WERI-Rb-1 (cell line): ENCODE data around the gene PIAS3.
"Not testable (repeated sequence)": the region's sequence is repeated elsewhere in the genome, so short reads cannot be mapped to it uniquely, and the experiment has no call there.

ENCODE experiments used
- DNase-seq: peaks from one replicate; pipeline ENCODE4 v3.0.0-alpha.2; 2020
- H3K27ac ChIP-seq: fragments of 250-450 bp; sonication (Bioruptor Pico); 2 replicates; pipeline ENCODE4 v1.5.1; 2020; ENCODE audit warnings: mild to moderate bottlenecking, moderate library complexity
- H3K27me3 ChIP-seq: fragments of 250-450 bp; sonication (Bioruptor Pico); 2 replicates; pipeline ENCODE4 v1.5.1; 2021; ENCODE audit warnings: mild to moderate bottlenecking, low read depth, moderate library complexity; ENCODE audit not compliant: insufficient read depth, severe bottlenecking
- H3K36me3 ChIP-seq: fragments of 250-450 bp; sonication (Bioruptor Pico); 2 replicates; pipeline ENCODE4 v1.5.1; 2020; ENCODE audit warnings: mild to moderate bottlenecking, moderate library complexity
- H3K4me3 ChIP-seq: 2 replicates; pipeline ENCODE4 v1.5.1; 2011; ENCODE audit warnings: low read depth, mild to moderate bottlenecking, control low read depth, low read length
- H3K9me3 ChIP-seq: fragments of 250-450 bp; sonication (Bioruptor Pico); 2 replicates; pipeline ENCODE4 v1.5.1; 2021; ENCODE audit warnings: mild to moderate bottlenecking, moderate library complexity; ENCODE audit not compliant: severe bottlenecking
- TF ChIP-seq, protein P1 (sequence below): IDR thresholded peaks from 2 replicates; pipeline ENCODE4 v1.5.1; 2011; ENCODE audit warnings: low read depth, mild to moderate bottlenecking, control low read depth, inconsistent platforms, low read length

Gene PIAS3

DNA sequence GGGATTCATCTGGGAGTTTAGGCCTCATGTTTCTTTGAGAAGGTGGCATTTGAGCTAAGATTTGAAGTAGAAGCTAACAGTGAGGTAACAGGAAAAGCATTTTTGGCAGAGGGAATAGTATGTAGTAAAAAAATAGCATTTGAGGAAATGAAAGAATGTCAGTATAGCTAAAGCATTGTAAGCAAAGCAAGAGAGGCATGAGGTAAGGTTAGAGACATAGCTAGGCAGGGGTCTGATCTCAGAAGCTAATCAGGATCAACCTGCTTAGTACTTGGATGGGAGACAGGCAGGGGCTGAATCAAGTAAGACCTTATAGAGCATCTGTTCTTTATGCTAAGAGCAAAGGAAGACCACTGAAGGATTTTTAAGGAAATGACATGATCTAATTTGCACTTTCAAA lies 30.9 kb downstream of the PIAS3 start:
- Histone ChIP-seq H3K36me3 (peaks cover 85% of the 10 kb centered on the region), H3K4me3 (no peak overlapping the region), H3K27me3 (no peaks in the 10 kb centered on the region), H3K9me3 (no peaks in the 10 kb centered on the region), H3K27ac (peak overlapping the region; percentile 60)
- peak; percentile 62 for DNase-seq
- TF ChIP-seq, protein P1, sequence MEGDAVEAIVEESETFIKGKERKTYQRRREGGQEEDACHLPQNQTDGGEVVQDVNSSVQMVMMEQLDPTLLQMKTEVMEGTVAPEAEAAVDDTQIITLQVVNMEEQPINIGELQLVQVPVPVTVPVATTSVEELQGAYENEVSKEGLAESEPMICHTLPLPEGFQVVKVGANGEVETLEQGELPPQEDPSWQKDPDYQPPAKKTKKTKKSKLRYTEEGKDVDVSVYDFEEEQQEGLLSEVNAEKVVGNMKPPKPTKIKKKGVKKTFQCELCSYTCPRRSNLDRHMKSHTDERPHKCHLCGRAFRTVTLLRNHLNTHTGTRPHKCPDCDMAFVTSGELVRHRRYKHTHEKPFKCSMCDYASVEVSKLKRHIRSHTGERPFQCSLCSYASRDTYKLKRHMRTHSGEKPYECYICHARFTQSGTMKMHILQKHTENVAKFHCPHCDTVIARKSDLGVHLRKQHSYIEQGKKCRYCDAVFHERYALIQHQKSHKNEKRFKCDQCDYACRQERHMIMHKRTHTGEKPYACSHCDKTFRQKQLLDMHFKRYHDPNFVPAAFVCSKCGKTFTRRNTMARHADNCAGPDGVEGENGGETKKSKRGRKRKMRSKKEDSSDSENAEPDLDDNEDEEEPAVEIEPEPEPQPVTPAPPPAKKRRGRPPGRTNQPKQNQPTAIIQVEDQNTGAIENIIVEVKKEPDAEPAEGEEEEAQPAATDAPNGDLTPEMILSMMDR = no peak

DNA sequence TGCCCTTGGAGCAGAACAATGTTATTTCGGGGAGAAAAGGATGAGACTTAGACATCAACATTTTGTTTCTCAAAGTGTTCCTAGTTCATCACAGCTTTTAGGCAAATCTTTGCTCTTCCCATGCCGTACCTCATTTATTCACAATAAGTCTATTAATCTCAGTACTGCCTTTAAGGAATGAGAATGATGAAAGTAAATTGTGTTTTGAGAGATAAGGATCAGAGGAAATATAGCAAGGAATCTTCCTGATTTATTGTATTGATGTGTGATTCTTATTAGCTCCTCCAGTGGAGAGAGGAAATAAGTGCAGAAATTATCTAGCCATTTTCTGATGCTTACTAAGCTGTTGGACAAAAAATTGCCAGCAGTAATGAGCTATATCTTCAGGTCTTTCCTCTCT lies 32.9 kb downstream of the PIAS3 start:
- TF ChIP-seq, protein P1 = no peak
- DNase-seq = no peak
- H3K27me3 ChIP-seq = no peaks in the 10 kb centered on the region
- H3K4me3 ChIP-seq = no peak overlapping the region
- H3K36me3 ChIP-seq = peaks cover 65% of the 10 kb centered on the region
- no peak overlapping the region; the same call in 1 of the 2 replicates for H3K27ac ChIP-seq
- no peaks in the 10 kb centered on the region for H3K9me3 ChIP-seq

DNA sequence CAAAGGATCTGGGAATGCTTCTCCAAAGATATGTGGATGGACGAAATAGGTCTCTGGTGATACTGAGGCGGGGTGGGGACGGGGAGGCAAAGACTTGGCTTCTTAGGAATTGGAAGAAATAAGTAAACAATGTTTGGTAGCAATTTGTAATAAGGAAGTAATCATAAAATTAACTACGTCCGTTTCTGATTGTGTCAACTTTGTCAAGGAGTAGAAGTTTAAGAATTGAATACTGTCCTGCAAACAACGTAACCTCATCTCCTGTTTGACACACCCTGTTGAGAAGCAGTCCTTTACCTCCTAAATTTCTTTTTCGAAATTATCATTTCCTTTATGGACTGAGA lies 34.4 kb downstream of the PIAS3 start:
- Histone ChIP-seq H3K36me3 (peaks cover 50% of the 10 kb centered on the region), H3K9me3 (no peaks in the 10 kb centered on the region), H3K27ac (peak overlapping the region; percentile 93), H3K4me3 (peak overlapping the region; percentile 100), H3K27me3 (no peaks in the 10 kb centered on the region)
- TF ChIP-seq, protein P1 = no peak
- DNase-seq = no peak

DNA sequence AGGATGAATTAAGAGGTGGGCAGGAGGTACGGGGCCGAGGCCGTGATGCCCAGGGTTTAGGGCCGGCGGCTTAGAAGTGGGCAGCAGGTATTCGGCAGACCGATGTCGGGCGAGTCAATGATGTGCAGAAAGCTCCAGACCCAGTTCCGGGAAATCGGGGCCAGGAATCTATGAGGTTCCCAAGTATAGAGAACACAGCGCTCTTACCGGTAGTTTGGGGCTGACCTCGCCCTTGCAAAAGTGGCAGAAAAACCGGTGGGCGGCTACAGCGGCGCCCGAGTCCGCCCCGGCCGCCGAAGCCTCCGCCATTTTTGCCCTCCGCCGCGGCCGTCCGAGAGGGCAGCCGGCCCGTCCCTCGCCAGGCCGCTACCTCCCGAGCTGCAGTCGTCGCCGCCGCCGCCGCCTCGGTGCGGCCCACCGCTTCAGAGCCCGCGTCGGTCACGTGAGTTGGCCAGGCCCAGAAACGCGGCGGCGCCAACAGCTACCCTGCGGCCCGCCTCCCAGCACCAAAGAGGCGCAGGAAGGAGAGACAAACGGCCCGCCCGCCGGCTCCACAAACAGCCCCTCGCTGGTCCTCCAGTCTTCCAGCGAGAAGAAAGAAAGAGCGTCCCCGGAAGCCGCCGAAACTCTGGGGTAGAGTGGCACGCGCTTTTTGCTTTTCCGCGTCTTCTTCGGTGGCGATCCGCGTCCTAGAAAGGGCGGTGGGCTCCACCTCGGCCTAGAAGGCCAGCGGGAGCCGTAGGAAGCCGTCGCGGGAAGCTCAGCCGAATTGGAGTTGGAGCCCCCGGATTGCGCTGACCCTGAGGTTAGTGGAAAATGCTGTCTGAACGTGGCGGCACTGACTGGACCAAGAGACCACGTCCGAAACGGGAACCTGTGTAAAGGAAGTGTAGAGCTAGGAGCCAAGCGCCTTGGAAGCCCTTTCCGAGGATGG lies 35.0 kb downstream of the PIAS3 start, which contains the start of the genes POLR3C and RNF115:
TSS of gene POLR3C (plus strand) at position 636 of the 934 bp plus-strand sequence. CDS start 1,577 bp downstream, outside the sequence.
TSS of gene RNF115 (minus strand) at position 531 of the 934 bp plus-strand sequence. CDS start at position 309, 222 bp downstream.
- H3K36me3 ChIP-seq = peaks cover 44% of the 10 kb centered on the region
- peak; percentile 99 for DNase-seq
- no peaks in the 10 kb centered on the region for H3K27me3 ChIP-seq
- H3K27ac ChIP-seq = peak within 1 kb of the TSS; percentile 93
- TF ChIP-seq, protein P1 = no peak
- H3K9me3 ChIP-seq = no peaks in the 10 kb centered on the region
- H3K4me3 ChIP-seq = peak within 1 kb of the TSS; percentile 100

DNA sequence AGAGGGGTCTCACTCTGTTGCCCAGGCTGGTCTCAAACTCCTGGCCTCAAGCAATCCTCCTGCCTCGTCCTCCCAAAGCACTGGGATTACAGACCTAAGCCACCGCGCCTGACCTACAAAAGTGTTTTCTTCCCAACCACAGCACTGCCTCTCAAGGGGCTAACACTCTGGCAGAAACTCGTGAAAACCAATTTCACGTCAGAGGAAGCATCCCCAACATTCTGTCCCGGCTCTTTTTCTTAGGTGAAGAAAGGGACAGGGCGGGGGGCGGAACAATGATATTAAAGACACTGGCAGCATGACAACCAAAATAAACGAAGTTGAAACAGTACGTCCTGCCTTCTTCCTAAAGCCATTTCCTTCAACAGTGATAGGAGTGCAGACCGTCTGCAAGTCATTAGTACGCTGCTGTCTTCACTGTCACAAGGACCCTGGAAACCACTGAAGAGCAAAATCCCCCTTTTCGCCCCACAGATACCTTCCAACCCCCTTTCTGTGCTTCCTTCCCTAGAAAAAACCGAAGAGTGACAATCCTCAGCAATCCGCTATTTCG lies 36.0 kb downstream of the PIAS3 start:
- not testable (repeated sequence) for H3K27me3 ChIP-seq, DNase-seq, H3K27ac ChIP-seq, H3K9me3 ChIP-seq, H3K4me3 ChIP-seq
- H3K36me3 ChIP-seq = peaks cover 34% of the 10 kb centered on the region

DNA sequence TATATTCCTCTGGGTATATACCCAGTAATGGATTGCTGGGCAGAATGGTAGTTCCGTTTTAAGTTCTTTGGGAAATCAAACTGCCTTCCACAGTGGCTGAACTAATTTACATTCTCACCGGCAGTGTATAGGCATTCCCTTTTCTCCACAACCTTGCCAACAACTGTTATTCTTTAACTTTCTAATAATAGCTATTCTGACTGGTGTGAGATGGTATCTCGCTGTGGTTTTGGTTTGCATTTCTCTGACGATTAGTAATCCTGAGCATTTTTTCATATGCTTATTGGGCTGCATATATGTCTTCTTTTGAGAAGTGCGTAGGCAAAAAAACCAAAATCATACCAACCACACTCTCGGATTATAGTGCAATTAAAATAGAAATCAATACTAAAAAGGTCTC lies 40.8 kb downstream of the PIAS3 start:
- not testable (repeated sequence) for H3K27ac ChIP-seq, H3K27me3 ChIP-seq, H3K36me3 ChIP-seq, DNase-seq, H3K4me3 ChIP-seq, H3K9me3 ChIP-seq

DNA sequence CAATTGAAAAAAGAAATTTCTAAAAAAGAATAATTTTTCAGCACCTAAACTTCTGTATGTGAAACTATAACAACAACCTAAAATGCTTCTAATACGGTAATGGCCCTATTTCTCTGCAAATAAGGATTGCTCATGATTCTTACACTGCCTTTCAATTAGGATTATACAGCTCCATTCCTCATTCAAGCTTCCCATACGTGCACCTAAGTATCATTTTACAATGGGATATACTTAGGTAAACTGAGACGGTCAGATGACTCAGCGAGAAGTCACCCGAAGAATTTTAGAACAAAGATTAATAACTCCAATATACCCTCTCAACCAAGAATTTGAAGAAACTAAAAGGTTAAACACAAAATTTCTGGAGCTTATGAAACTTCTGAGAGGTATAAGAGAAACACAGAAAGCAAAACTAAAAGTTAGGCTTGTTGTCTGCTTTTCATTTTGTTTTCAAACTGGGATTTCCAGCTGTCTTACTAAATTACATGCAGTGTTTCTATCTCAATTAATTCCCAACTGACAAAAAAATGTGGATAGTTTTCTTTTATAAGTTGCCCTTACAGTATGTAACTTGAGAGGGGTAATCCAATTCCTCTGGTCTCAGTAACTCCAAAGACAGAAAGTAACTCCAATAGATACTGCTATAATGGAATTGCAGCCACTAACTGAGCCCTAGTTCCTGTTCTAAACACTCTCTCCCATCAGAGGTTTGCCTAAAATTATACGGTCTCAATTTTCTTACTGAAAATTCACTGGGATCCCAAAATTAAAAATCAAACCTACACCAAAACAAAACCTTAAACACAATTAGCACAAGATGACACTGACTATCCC lies 45.7 kb downstream of the PIAS3 start:
- DNase-seq, H3K9me3 ChIP-seq, H3K4me3 ChIP-seq, H3K36me3 ChIP-seq, H3K27me3 ChIP-seq, H3K27ac ChIP-seq: not testable (repeated sequence)
